ENCODE data around the gene B3GNT4. TPM values are rescaled to one million over a fixed set of nuclear protein-coding genes. Genes with fewer than 3 reads are reported as not detected.

The B3GNT4 gene
- total RNA-seq, 2 experiments from 2014 or later = 1.1 to 1.6 TPM

DNA sequence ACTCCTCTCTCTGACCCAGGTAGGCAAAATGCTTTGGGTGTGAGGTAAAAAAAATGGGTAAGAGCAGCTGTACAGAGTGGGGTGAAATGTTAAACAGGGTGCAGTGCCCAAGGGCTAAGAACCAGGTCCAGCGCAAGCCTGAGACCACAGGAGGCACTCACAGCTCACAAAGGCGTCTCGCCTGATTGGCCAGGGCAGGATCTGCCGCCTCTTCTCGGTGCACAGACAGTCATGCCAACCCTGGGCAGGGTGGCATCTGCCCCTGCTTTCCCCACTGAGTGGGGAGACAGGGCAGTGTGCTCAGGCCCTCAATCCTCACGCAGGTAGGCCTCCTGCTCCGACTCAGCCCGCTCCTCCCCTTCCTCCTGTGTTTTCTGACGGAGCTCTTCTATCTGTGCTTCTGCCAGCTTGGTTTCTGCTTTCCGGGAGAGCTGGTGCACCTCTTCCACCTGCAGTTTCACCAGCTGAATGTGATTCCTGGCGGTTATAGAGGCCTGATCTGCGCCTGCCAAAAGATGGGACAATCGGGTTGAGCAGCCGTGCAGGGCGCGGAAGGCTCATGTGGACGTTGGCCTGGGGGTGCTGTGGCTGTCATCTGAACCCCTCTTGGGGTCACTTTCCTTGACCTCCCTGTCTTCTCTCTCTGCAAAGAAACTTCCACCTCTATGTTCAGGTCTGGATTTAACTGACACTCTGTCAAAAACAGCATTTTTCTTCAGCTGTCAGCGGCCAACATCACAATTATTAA, 4.7 kb downstream of the B3GNT4 start:
- H3K9me3 Mint-ChIP-seq = no peaks in the 10 kb centered on the region
- DNase-seq = no peak
- POLR2A ChIA-PET = no interaction called here
- peaks cover 10% of the 10 kb centered on the region for H3K27me3 Mint-ChIP-seq
- no peak overlapping the region for H3K4me3 Mint-ChIP-seq
- H3K27ac Mint-ChIP-seq = no peak overlapping the region
- H3K4me1 Mint-ChIP-seq = peaks cover 3% of the 10 kb centered on the region
- no peak for ATAC-seq (ENCODE audit: low read depth)
- peaks cover 17% of the 10 kb centered on the region for H3K36me3 Mint-ChIP-seq

DNA sequence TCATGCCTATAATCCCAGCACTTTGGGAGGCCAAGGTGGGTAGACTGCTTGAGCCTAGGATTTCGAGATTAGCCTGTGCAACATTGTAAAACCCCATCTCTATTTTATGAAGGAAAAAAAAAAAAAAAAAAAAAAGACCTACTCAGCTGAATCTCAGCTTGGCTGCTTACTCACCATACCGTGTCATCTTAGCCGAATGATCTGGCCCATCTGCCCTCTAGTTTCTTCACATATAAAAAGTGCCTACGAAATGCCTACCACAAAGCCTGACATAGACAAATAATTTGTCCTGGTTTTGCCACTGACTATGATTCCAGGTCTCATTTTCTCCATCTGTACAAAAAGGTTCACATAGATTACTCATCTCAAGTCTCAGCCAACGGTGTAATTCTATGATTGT, 12.3 kb downstream of the B3GNT4 start:
- Mint-ChIP-seq H3K27me3 (no peaks in the 10 kb centered on the region), H3K27ac (no peak overlapping the region), H3K4me1 (peaks cover 4% of the 10 kb centered on the region), H3K4me3 (no peak overlapping the region), H3K36me3 (peaks cover 33% of the 10 kb centered on the region), H3K9me3 (no peaks in the 10 kb centered on the region)
- no peak for ATAC-seq (ENCODE audit: low read depth)
- no peak for DNase-seq
- POLR2A ChIA-PET = interaction anchor here (0.6 kb wide), 1 partner anchor 268 kb away, joined by 3 read pairs; no protein-coding TSS in a partner anchor

DNA sequence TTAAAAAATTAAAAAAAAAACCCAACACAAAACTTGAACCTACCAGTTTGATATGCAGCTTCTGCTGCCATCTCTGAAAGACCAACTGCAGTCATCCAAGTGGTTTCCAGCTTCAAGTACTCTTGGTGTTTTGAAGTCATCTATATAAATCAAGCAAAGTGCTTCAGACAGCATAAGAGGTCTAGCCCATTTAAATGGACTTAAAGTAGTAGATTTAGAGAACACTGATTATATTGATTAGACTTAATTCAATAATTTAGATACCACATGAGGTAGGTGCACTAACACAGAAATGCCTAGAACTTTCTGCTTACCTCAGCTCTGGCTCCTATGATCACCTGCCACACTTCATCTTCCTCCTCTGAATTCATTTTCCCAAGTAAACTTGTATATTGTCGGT, 12.9 kb downstream of the B3GNT4 start:
- Mint-ChIP-seq H3K4me3 (no peak overlapping the region), H3K36me3 (peaks cover 36% of the 10 kb centered on the region), H3K27me3 (no peaks in the 10 kb centered on the region), H3K9me3 (no peaks in the 10 kb centered on the region), H3K27ac (no peak overlapping the region), H3K4me1 (peaks cover 8% of the 10 kb centered on the region)
- DNase-seq (no peak), ATAC-seq (ENCODE audit: low read depth) (no peak)
- POLR2A ChIA-PET = no interaction called here

DNA sequence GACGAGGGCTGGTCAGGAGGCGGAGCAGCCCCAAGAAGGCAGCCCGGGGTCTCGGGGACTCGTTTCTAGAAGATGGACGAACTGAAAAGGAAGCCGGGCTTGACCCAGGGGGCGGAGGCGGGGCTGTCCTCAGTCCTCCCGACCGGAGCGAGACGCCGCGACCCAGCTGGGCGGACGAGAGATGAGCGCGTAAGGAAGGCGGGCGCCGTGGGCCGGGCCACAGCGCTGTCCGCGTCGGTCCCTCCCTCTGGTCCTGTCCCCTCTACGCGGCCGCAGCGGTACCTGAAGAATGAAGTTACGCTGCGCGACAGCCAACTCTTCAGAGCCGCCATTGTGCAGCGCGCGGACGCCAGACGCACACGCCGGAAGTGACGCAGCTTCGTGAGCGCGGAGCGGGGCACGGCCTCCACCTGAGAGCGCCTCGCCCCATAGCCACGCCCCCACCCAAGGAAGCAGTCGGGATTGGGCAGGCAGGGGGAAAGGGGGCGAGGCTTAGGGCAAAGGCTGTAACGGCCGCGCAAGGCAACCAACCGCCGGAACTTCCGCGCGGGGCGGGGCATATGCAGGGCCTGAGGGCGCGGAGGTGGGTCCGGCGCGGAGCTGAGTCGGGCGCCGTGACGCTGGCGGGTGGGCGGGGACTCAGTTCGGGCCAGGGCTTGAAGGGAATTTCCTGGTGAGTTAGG, 22.3 kb downstream of the B3GNT4 start, which contains the start of gene DIABLO:
TSS of gene DIABLO (minus strand) at position 370 of the 683 bp plus-strand sequence. CDS start at position 332, 38 bp downstream.
- Mint-ChIP-seq H3K9me3 (no peaks in the 10 kb centered on the region), H3K27ac (peak within 1 kb of the TSS; percentile 93), H3K36me3 (peaks cover 7% of the 10 kb centered on the region), H3K4me1 (peaks cover 35% of the 10 kb centered on the region), H3K4me3 (peak within 1 kb of the TSS; percentile 89), H3K27me3 (no peaks in the 10 kb centered on the region)
- ATAC-seq (ENCODE audit: low read depth) (peak; percentile 94), DNase-seq (peak; percentile 100)
- POLR2A ChIA-PET = interaction anchor here (0.6 to 2.8 kb wide), 11 partner anchors 8 to 1938 kb away, joined by 3 to 11 read pairs (median 4); partner anchors contain the start of genes B3GNT4, KNTC1, MLXIP and RSRC2

DNA sequence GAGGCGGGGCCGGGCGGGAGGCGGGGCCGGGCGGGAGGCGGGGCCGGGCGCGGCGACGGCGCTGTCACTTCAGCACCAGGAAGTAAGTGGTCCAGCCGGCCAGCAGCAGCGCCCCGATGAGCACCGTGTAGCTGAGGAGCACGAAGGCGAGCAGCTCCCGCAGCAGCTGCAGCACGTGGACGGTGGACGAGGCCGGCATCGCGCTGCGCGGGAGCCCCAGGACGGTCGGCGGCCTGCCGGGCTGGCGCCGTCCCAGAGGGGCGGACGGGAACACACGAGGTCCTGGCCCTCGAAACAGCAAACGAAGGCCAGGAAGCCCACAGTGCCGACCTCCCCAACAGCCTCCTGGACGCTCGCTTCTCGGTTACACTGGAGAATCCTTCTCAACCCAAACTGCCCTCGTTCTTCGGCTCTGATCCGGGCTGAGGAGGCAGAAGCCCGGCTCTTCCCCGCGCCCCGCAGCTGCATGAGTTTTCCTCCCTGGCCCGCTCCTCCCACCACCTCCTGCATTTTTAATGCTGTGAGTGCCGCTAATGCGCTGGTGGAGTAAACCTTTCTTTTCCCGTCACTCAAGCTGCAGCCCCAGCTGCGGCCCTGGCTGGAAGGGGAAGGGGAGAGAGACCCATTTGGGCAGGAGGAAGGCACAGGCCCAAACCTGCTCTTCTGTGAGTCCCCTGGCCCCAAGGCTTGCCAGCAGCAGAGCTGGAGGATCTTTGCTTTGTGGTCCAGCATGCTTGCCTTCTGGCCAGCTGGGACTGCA, 23.0 kb downstream of the B3GNT4 start:
- H3K4me3 Mint-ChIP-seq = peak overlapping the region; percentile 82
- no peaks in the 10 kb centered on the region for H3K27me3 Mint-ChIP-seq
- POLR2A ChIA-PET = interaction anchor here (0.6 to 2.8 kb wide), 8 partner anchors 8 to 274 kb away, joined by 3 to 11 read pairs (median 4); partner anchors contain the start of genes B3GNT4, MLXIP and ZCCHC8
- H3K36me3 Mint-ChIP-seq = peaks cover 5% of the 10 kb centered on the region
- ATAC-seq (ENCODE audit: low read depth) = peak; percentile 61
- peaks cover 31% of the 10 kb centered on the region for H3K4me1 Mint-ChIP-seq
- no peaks in the 10 kb centered on the region for H3K9me3 Mint-ChIP-seq
- DNase-seq = no peak
- H3K27ac Mint-ChIP-seq = peak overlapping the region; percentile 73

DNA sequence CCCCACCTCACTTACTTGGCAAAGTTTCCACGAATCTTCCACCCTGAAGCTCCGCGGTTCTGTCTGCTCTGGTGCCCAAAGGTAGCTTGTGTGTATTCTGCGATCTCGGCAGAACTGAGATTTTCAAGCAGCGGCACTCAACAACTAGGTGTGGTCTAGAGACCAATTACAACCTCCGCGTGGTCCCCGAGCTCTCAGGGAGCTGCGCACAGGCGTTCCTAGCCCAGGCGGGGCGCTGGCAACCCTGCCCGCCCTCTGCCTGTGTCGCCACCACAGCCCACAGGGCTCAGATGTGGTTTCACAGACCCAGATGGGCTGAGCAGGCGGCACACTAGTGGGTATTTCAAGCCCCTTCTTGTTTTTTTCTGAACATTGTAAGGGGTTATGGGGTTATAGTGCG, 23.8 kb downstream of the B3GNT4 start:
- peak; percentile 62 for DNase-seq
- Mint-ChIP-seq H3K4me3 (peak overlapping the region; percentile 82), H3K9me3 (no peaks in the 10 kb centered on the region), H3K36me3 (peaks cover 5% of the 10 kb centered on the region), H3K27ac (peak overlapping the region; percentile 73), H3K27me3 (no peaks in the 10 kb centered on the region), H3K4me1 (peaks cover 32% of the 10 kb centered on the region)
- POLR2A ChIA-PET = interaction anchor here (0.6 to 2.8 kb wide), 3 partner anchors 17 to 274 kb away, joined by 3 to 11 read pairs (median 10); partner anchors contain the start of gene ZCCHC8
- ATAC-seq (ENCODE audit: low read depth) = no peak

DNA sequence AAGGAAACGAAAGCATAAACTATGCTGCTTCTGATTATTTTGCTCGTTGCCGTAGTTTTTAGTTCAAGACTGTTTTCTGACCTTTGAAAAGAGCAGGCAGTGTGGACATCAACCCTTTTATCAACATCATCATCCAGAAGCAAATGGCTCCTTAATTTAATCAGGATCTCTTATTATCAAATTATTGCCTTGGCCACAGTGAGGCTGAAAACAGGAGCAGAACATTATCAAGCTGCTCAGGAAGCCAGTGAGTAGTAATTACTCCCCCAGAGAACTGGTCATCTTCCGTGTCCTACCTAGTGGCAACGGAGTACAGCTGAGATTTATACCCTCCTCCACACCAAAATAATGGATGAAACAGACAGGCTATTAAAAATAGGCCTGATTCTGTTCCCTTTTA, 24.6 kb downstream of the B3GNT4 start:
- peaks cover 8% of the 10 kb centered on the region for H3K36me3 Mint-ChIP-seq
- no peaks in the 10 kb centered on the region for H3K27me3 Mint-ChIP-seq
- H3K27ac Mint-ChIP-seq = peak overlapping the region; percentile 28
- H3K4me3 Mint-ChIP-seq = peak overlapping the region; percentile 82
- POLR2A ChIA-PET = interaction anchor here (2.5 kb wide), 1 partner anchor 17 kb away, joined by 10 read pairs; no protein-coding TSS in a partner anchor
- no peak for ATAC-seq (ENCODE audit: low read depth)
- no peak for DNase-seq
- peaks cover 30% of the 10 kb centered on the region for H3K4me1 Mint-ChIP-seq
- no peaks in the 10 kb centered on the region for H3K9me3 Mint-ChIP-seq

DNA sequence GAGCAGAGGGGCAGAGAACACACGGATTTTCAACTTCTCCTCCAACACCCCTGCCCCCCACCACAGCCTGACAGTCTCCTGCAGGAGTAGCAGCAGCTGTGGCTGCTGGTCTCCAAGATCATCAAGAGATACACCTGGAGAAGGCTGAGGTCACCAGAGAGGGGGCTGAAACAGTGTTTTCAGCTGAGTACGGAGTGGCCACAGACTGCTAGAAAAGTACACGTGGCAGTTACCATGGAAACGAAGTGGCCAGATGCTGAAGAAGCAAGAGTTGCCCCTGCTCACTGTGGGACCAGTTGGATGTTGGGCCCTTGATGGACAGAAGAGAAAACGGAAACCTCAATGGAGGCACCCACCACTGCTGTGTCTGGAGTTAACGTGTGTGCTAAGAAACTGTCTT, 27.3 kb downstream of the B3GNT4 start:
- POLR2A ChIA-PET = no interaction called here
- Mint-ChIP-seq H3K9me3 (no peaks in the 10 kb centered on the region), H3K27ac (no peak overlapping the region), H3K27me3 (no peaks in the 10 kb centered on the region), H3K4me3 (no peak overlapping the region), H3K4me1 (peaks cover 18% of the 10 kb centered on the region), H3K36me3 (peaks cover 5% of the 10 kb centered on the region)
- ATAC-seq (ENCODE audit: low read depth) (no peak), DNase-seq (no peak)

DNA sequence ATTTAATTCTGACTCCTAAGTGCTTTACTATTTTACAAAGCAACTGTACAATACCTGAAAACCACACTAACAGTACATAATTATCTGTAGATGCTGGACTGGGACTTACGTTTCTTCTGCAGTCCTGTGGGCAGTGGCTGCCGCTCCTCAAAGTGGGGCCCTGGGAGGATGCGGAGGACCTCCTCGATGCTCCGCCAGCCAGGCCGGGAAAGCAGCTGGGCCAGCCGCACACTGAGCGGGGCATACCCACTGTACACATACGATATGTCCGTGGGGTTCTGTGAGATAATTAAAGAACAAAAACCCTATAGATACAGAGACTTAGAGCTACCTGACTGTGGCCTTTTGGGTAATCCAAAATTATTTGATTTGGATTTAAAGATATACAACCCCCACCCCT, 29.2 kb downstream of the B3GNT4 start:
- ATAC-seq (ENCODE audit: low read depth) = no peak
- Mint-ChIP-seq H3K36me3 (peaks cover 5% of the 10 kb centered on the region), H3K27me3 (no peaks in the 10 kb centered on the region), H3K9me3 (no peaks in the 10 kb centered on the region), H3K27ac (no peak overlapping the region), H3K4me3 (no peak overlapping the region), H3K4me1 (peaks cover 8% of the 10 kb centered on the region)
- DNase-seq = no peak
- POLR2A ChIA-PET = no interaction called here

DNA sequence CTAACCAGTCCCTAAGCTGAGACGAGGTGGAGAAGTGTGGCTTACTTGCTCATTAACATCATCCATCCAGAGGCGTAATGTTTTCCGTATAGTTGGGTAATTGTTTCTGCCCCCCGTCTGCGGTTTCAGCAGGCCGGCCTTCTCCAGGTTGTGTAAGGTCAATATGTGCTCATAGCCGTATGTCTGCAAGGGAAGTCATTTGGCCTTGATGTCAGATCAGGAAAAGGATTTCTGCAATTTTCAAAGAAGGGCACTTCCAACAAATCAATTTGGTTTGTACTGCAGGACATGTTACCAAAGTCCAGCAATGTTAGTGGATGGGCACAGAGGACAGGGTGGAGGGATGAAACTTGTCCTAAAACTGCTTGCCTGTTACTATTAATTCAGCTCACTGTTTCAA, 32.2 kb downstream of the B3GNT4 start:
- peaks cover 12% of the 10 kb centered on the region for H3K36me3 Mint-ChIP-seq

DNA sequence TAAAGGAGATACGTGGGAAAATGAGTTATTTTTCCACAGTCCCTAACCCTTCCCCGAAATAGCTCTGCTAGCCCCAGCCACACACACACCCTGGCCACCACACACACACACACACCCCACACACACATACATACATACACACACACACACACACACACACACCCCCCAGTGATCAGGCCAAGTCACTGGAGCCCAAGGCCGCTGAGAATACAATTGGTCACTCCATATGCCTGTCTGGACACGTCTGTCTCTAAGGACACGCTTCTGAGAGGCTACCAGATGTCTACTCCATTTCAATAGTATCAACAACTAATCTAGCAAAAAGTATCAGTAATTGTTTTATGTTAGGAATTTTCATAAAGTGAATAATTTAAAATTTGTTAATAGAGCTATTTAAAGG, 35.4 kb downstream of the B3GNT4 start:
- Mint-ChIP-seq H3K4me1 (peaks cover under 1% of the 10 kb centered on the region), H3K27me3 (no peaks in the 10 kb centered on the region), H3K4me3 (no peak overlapping the region), H3K27ac (no peak overlapping the region), H3K9me3 (no peaks in the 10 kb centered on the region), H3K36me3 (peaks cover 12% of the 10 kb centered on the region)
- DNase-seq (no peak), ATAC-seq (ENCODE audit: low read depth) (no peak)
- POLR2A ChIA-PET = no interaction called here

More for the DNA sequence above, 32.2 kb downstream of the B3GNT4 start:
- Mint-ChIP-seq H3K4me1 (peaks cover 2% of the 10 kb centered on the region), H3K27me3 (no peaks in the 10 kb centered on the region), H3K4me3 (no peak overlapping the region), H3K9me3 (no peaks in the 10 kb centered on the region), H3K27ac (no peak overlapping the region)
- POLR2A ChIA-PET = no interaction called here
- ATAC-seq (ENCODE audit: low read depth) = no peak
- no peak for DNase-seq

DNA sequence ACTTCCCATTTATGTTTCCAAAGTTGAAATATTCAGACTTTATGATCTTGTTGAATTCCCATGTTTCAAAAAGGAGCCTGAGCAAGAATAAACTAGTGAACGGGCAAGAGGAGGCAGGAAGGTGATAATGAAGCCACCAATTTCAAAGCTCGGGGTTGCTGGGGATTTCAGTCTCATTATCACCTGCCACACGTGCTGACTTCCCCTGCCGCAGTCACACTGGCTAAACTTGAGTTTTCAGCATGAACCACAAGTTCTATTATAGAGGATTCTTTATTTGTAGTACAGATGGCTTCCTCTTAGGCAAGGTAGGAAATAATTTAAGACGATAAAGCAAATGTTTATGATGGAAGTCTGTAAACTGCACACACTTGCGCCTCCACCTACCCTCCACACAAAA, 40.5 kb downstream of the B3GNT4 start:
- ATAC-seq (ENCODE audit: low read depth) (no peak), DNase-seq (no peak)
- Mint-ChIP-seq H3K27ac (peak overlapping the region; percentile 81), H3K36me3 (peaks cover 16% of the 10 kb centered on the region), H3K4me3 (peak overlapping the region; percentile 61), H3K9me3 (no peaks in the 10 kb centered on the region), H3K4me1 (peaks cover 14% of the 10 kb centered on the region), H3K27me3 (no peaks in the 10 kb centered on the region)
- POLR2A ChIA-PET = interaction anchor here (1.7 kb wide), 1 partner anchor 17 kb away, joined by 10 read pairs; the partner anchor contains the start of gene DIABLO

All from activated naive CD8-positive, alpha-beta T cell treated with anti-CD3 and anti-CD28 coated beads, Interleukin-2, amount 10 ng/mL, durations not matched to agents 7 days and 5 days (primary cell).